Fibroblast of lung (primary cell): ENCODE results near the gene SPSB1. TPM values are rescaled to one million over a fixed set of nuclear protein-coding genes. Genes with fewer than 3 reads are reported as not detected.
A peak's percentile ranks its signal among the peaks of the same experiment; 100 is the strongest.

Source experiments
- DNase-seq, 2 donors: peaks; one replicate each; pipeline versions ENCODE4 v3.0.0 to v3.0.0-alpha.2; 2010; ENCODE audit warnings: low read depth in 2 of 2
- H2AFZ ChIP-seq: 2 replicates; pipeline ENCODE4 v1.5.1; 2012; ENCODE audit warnings: low read length, control low read depth, inconsistent platforms
- H3K27ac ChIP-seq: 2 replicates; pipeline ENCODE4 v1.5.1; 2011; ENCODE audit warnings: low read length, control low read depth; ENCODE audit not compliant: insufficient read depth
- H3K27me3 ChIP-seq: 2 replicates; pipeline ENCODE4 v1.5.1; 2011; ENCODE audit warnings: mild to moderate bottlenecking, low read length; ENCODE audit not compliant: control insufficient read depth, insufficient read depth
- H3K36me3 ChIP-seq: 2 replicates; pipeline ENCODE4 v1.5.1; 2011; ENCODE audit warnings: low read length; ENCODE audit not compliant: control insufficient read depth, insufficient read depth
- H3K4me1 ChIP-seq: 2 replicates; pipeline ENCODE4 v1.5.1; 2011; ENCODE audit warnings: low read length; ENCODE audit not compliant: control insufficient read depth, insufficient read depth; ENCODE audit errors: extremely low read depth
- H3K4me2 ChIP-seq: 2 replicates; pipeline ENCODE4 v1.5.1; 2011; ENCODE audit warnings: low read length, control low read depth; ENCODE audit not compliant: insufficient read depth; ENCODE audit errors: extremely low read depth
- H3K4me3 ChIP-seq, 4 experiments: fragments of 200-600 bp in 1 of 4; sonication (generic) in 1 of 4; replicated peaks in 1 of 4; 2 replicates each; pipeline ENCODE4 v1.5.1; 2011 to 2016; ENCODE audit warnings: low read length in 4 of 4, low read depth in 3 of 4, mild to moderate bottlenecking in 3 of 4, control low read depth in 2 of 4, inconsistent platforms in 1 of 4, mixed read lengths in 1 of 4; ENCODE audit not compliant: insufficient read depth in 1 of 4; ENCODE audit errors: control extremely low read depth in 1 of 4
- H3K79me2 ChIP-seq: 2 replicates; pipeline ENCODE4 v1.5.1; 2012; ENCODE audit warnings: mild to moderate bottlenecking, low read length, inconsistent platforms; ENCODE audit not compliant: control insufficient read depth, insufficient read depth
- H3K9ac ChIP-seq: 2 replicates; pipeline ENCODE4 v1.5.1; 2011; ENCODE audit warnings: mild to moderate bottlenecking, low read length, control low read depth; ENCODE audit not compliant: insufficient read depth
- H3K9me3 ChIP-seq: 2 replicates; pipeline ENCODE4 v1.5.1; 2012; ENCODE audit warnings: low read depth, low read length; ENCODE audit not compliant: control insufficient read depth, insufficient read depth
- H4K20me1 ChIP-seq: 2 replicates; pipeline ENCODE4 v1.5.1; 2011; ENCODE audit warnings: low read length; ENCODE audit not compliant: control insufficient read depth, insufficient read depth; ENCODE audit errors: extremely low read depth
- CTCF ChIP-seq, 2 donors: IDR thresholded peaks in 1 of 2; conservative IDR thresholded peaks in 1 of 2; 1 replicate in 1 of 2; 2 replicates in 1 of 2; pipeline ENCODE4 v1.5.1; 2011 to 2012; ENCODE audit warnings: low read length in 2 of 2, control low read depth in 1 of 2, inconsistent platforms in 1 of 2, low read depth in 1 of 2, mild to moderate bottlenecking in 1 of 2
- EZH2 ChIP-seq: IDR thresholded peaks from 2 replicates; pipeline ENCODE4 v1.5.1; 2012; ENCODE audit warnings: low read length, control low read depth, mild to moderate bottlenecking; ENCODE audit errors: missing control alignments
- polyA plus RNA-seq, 2 donors: library from polyadenylated mRNA; depleted of rRNA in 1 of 2; stranded (reverse) in 1 of 2; unstranded in 1 of 2; fragments of >200 nt; gene quantifications; 2 replicates each; pipeline ENCODE4 v1.2.1, GENCODE V29; 2011 to 2012; ENCODE audit warnings: missing spikeins in 1 of 2
- total RNA-seq: library from RNA; depleted of rRNA; stranded (reverse); fragments of >200 nt; gene quantifications from 2 replicates; pipeline ENCODE4 v1.2.1, GENCODE V29; 2014

Gene SPSB1
- total and polyA plus RNA-seq, 2 donors (not counting 1 experiment from before 2014, with no cell fraction given), result 14.3 to 20.6 TPM

- no peak overlapping the region for H3K27ac ChIP-seq
- H3K4me3 ChIP-seq, result no peak overlapping the region
- H3K27me3 ChIP-seq, result no peaks in the 10 kb centered on the region
- H3K9ac ChIP-seq, result no peak overlapping the region
- DNase-seq, result no peak
- H3K4me1 ChIP-seq, result peaks cover 17% of the 10 kb centered on the region
- no peak overlapping the region for H3K4me2 ChIP-seq
- peaks cover 62% of the 10 kb centered on the region for H3K79me2 ChIP-seq
- peaks cover 8% of the 10 kb centered on the region for H3K36me3 ChIP-seq
- no peaks in the 10 kb centered on the region for H3K9me3 ChIP-seq
- peaks cover 6% of the 10 kb centered on the region for H4K20me1 ChIP-seq
- TF ChIP-seq CTCF (conservative IDR thresholded peaks at IDR 0.05 in 1 of 2, IDR thresholded peaks at IDR 0.05 in 1 of 2; ENCODE audit: low read depth in 1 of 2, low read length in 2 of 2) (no peak), EZH2 (no peak)
- no peak overlapping the region for H2AFZ ChIP-seq
Measured at GRCh38 chr1:9347095-9347850, 54.6 kb downstream of the SPSB1 start.

GRCh38 chr1:9349331-9349851, 56.7 kb downstream of the SPSB1 start:
- TF ChIP-seq CTCF (conservative IDR thresholded peaks at IDR 0.05 in 1 of 2, IDR thresholded peaks at IDR 0.05 in 1 of 2; ENCODE audit: low read depth in 1 of 2, low read length in 2 of 2), result no peak
- no peak for TF ChIP-seq EZH2
- peaks cover 17% of the 10 kb centered on the region for H3K4me1 ChIP-seq
- no peak overlapping the region for H3K9ac ChIP-seq
- H3K9me3 ChIP-seq, result no peaks in the 10 kb centered on the region
- peak overlapping the region; percentile 53 for H3K27ac ChIP-seq
- peaks cover 60% of the 10 kb centered on the region for H3K79me2 ChIP-seq
- peaks cover 5% of the 10 kb centered on the region for H4K20me1 ChIP-seq
- H3K27me3 ChIP-seq, result no peaks in the 10 kb centered on the region
- H3K4me2 ChIP-seq, result peak overlapping the region; percentile 13
- H2AFZ ChIP-seq, result no peak overlapping the region
- DNase-seq, result peak in 1 of 2 donors; percentile 47
- H3K36me3 ChIP-seq, result peaks cover 8% of the 10 kb centered on the region
- no peak overlapping the region for H3K4me3 ChIP-seq

- Histone ChIP-seq H3K27ac (peak overlapping the region; percentile 53), H4K20me1 (peaks cover 3% of the 10 kb centered on the region), H3K4me1 (peaks cover 17% of the 10 kb centered on the region), H3K4me2 (peak overlapping the region; percentile 44), H3K4me3 (no peak overlapping the region), H3K36me3 (peaks cover 8% of the 10 kb centered on the region), H3K9ac (no peak overlapping the region), H3K27me3 (no peaks in the 10 kb centered on the region), H3K9me3 (no peaks in the 10 kb centered on the region), H2AFZ (no peak overlapping the region), H3K79me2 (peaks cover 57% of the 10 kb centered on the region)
- DNase-seq, result peak; percentile 54 to 64
- no peak for TF ChIP-seq EZH2
- no peak for TF ChIP-seq CTCF (conservative IDR thresholded peaks at IDR 0.05 in 1 of 2, IDR thresholded peaks at IDR 0.05 in 1 of 2; ENCODE audit: low read depth in 1 of 2, low read length in 2 of 2)
Measured at GRCh38 chr1:9350013-9350908, 57.6 kb downstream of the SPSB1 start.
